Activated CD8-positive, alpha-beta T cell treated with anti-CD3 and anti-CD28 coated beads for 36 hours (primary cell): ENCODE measurements around the gene EEPD1. TPM values are rescaled to one million over a fixed set of nuclear protein-coding genes. Genes with fewer than 3 reads are reported as not detected.

Experiments
- ATAC-seq: fragments of 200-7000 bp; cut with Tn5 transposase; one replicate; pipeline ENCODE4 v1.10.0; 2021; ENCODE audit warnings: mild to moderate bottlenecking, moderate library complexity
- CTCF ChIA-PET: fragments of 350-600 bp; sonication (Branson Sonifier 250); formaldehyde crosslinking; loops from one replicate; lab custom pipeline; 2021; ENCODE audit warnings: antibody characterized with exemption; lab: Charles Lee
- POLR2A ChIA-PET: fragments of 350-600 bp; sonication (Branson Sonifier 250); formaldehyde crosslinking; loops from one replicate; lab custom pipeline; 2021; ENCODE audit warnings: antibody characterized with exemption; lab: Charles Lee
- DNase-seq: peaks from one replicate; pipeline ENCODE4 v3.0.0-alpha.2; 2020
- H3K27ac Mint-ChIP-seq: one replicate; pipeline ENCODE4 v1.8.0; 2021; ENCODE audit warnings: mild to moderate bottlenecking, mixed read lengths
- H3K27me3 Mint-ChIP-seq: one replicate; pipeline ENCODE4 v1.8.0; 2021; ENCODE audit warnings: mixed read lengths
- H3K36me3 Mint-ChIP-seq: one replicate; pipeline ENCODE4 v1.8.0; 2021; ENCODE audit warnings: low read depth, mixed read lengths
- H3K4me1 Mint-ChIP-seq: one replicate; pipeline ENCODE4 v1.8.0; 2021; ENCODE audit warnings: low read depth, mixed read lengths
- H3K4me3 Mint-ChIP-seq: one replicate; pipeline ENCODE4 v1.8.0; 2021; ENCODE audit warnings: mild to moderate bottlenecking, moderate library complexity, mixed read lengths
- H3K9me3 Mint-ChIP-seq: one replicate; pipeline ENCODE4 v1.8.0; 2021; ENCODE audit warnings: mixed read lengths
- CTCF ChIP-seq: fragments of 200-600 bp; IDR thresholded peaks from one replicate; pipeline ENCODE4 v1.8.0; 2022; ENCODE audit warnings: antibody characterized with exemption, mild to moderate bottlenecking
- intact Hi-C: fragments of 100-400 bp; cut with micrococcal nuclease; formaldehyde crosslinking; loops from one replicate; pipeline ENCODE4 v1.10.0; 2022
- total RNA-seq, 2 experiments: library from RNA; stranded (reverse); gene quantifications; one replicate each; pipeline ENCODE4 v1.2.3, GENCODE V29; 2021

EEPD1 gene
- total RNA-seq, 2 experiments from 2014 or later = 0.76 to 0.90 TPM

DNA sequence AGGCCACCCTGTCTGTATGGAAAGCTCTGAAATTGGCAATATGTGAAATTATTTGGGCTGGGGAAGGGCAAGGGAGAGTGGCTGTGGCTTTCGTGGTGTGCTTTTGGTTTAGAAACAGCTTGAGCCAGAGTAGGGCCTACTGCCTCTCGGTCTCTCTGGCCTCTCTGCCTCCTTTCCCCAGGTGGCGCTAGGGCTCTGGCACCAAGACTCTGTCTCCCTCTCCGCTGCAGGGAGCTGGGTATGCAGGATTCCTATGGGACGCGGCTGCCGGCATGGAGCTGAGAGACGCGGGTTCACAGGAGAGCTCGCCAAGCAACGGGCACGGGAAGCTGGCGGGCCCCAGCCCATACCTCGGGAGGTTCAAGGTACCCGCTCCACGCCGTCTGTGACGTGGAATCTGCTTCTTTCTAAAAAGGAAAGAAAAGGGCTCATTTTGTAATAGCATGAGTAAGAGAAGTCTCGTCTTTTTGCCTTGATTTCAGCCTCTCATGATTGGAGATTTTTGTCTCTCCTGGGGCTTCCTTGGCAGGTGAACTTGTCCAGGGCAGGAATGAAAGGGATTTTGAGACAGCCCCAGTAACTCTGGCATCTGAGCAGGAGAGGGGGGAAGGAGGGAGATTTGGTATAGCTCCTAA, 131.5 kb downstream of the EEPD1 start:
- Mint-ChIP-seq H3K4me1 (peaks cover 36% of the 10 kb centered on the region), H3K27me3 (no peaks in the 10 kb centered on the region), H3K4me3 (no peak overlapping the region), H3K27ac (no peak overlapping the region), H3K36me3 (peaks cover 2% of the 10 kb centered on the region), H3K9me3 (no peaks in the 10 kb centered on the region)
- DNase-seq (no peak), ATAC-seq (no peak)
- CTCF ChIA-PET = interaction anchor here (1.5 kb wide), 1 partner anchor 299 kb away, joined by 4 read pairs; no protein-coding TSS in a partner anchor
- intact Hi-C loops = loop anchor here (10.0 kb wide), 1 partner anchor 170 kb away; no protein-coding TSS in a partner anchor
- TF ChIP-seq CTCF = no peak
- POLR2A ChIA-PET = interaction anchor here (1.1 kb wide), 1 partner anchor 278 kb away, joined by 3 read pairs; no protein-coding TSS in a partner anchor

DNA sequence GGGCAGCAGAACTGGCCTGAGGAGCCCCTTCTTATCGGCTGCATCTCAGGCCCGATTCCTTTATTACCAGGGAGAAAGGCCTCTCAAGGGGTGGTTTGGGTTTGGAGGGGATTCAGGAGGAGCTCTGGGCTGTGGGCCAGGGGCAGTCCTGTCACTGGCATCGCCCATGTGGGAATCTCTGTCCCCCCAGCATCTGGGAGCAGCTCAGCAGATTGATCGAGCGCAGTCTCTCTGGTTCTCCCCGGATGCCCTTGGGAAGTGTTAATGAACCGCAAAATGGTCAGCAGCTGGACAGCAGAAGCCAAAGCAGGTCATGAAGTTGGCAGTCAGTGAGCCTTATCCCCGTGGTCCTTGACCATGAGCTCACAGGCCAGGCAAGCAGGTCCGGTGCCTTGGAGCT, 132.2 kb downstream of the EEPD1 start:
- DNase-seq (no peak), ATAC-seq (no peak)
- POLR2A ChIA-PET = interaction anchor here (1.0 to 1.1 kb wide), 2 partner anchors 16 to 279 kb away, joined by 3 read pairs; no protein-coding TSS in a partner anchor
- no peak for TF ChIP-seq CTCF
- Mint-ChIP-seq H3K9me3 (no peaks in the 10 kb centered on the region), H3K36me3 (peaks cover 2% of the 10 kb centered on the region), H3K4me3 (no peak overlapping the region), H3K4me1 (peaks cover 36% of the 10 kb centered on the region), H3K27me3 (no peaks in the 10 kb centered on the region), H3K27ac (no peak overlapping the region)
- intact Hi-C loops = loop anchor here (10.0 kb wide), 1 partner anchor 170 kb away; no protein-coding TSS in a partner anchor
- CTCF ChIA-PET = interaction anchor here (1.4 to 9.6 kb wide), 2 partner anchors 12 to 300 kb away, joined by 3 to 107 read pairs; no protein-coding TSS in a partner anchor

DNA sequence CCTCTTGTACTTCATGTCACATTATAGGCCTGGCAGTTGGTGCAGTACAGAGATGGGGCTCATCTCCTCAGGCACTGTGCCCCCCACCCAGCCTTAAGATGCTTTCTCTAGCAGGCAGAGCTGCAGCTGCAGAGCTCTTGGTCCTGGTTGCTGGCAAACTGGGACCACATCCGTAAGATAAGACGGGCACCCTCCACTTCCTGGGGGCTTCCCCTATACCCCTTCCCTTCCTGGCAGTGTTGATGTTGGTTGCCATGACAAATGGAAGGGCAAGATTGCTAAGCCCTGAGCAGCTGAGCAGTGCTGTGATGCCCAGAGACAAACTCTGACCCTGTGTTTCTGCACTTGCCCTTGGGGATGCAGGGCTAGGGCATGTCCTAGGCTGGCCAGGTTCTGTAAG, 133.2 kb downstream of the EEPD1 start:
- CTCF ChIA-PET = interaction anchor here (1.0 to 9.6 kb wide), 3 partner anchors 13 to 301 kb away, joined by 3 to 107 read pairs (median 3); no protein-coding TSS in a partner anchor
- peak overlapping the region; percentile 76 for H3K27ac Mint-ChIP-seq

GRCh38 chr7:36286688-36287087, 133.6 kb downstream of the EEPD1 start:
- H3K9me3 Mint-ChIP-seq = no peaks in the 10 kb centered on the region
- ATAC-seq (no peak), DNase-seq (no peak)
- POLR2A ChIA-PET = no interaction called here
- peaks cover 2% of the 10 kb centered on the region for H3K36me3 Mint-ChIP-seq
- intact Hi-C loops = loop anchor here (10.0 kb wide), 1 partner anchor 172 kb away; no protein-coding TSS in a partner anchor
- TF ChIP-seq CTCF = no peak
- peaks cover 40% of the 10 kb centered on the region for H3K4me1 Mint-ChIP-seq
- H3K27ac Mint-ChIP-seq = peak overlapping the region; percentile 76
- CTCF ChIA-PET = interaction anchor here (1.0 to 9.6 kb wide), 5 partner anchors 13 to 311 kb away, joined by 3 to 107 read pairs (median 9); no protein-coding TSS in a partner anchor
- H3K27me3 Mint-ChIP-seq = no peaks in the 10 kb centered on the region
- H3K4me3 Mint-ChIP-seq = no peak overlapping the region

More for the DNA sequence above, 133.2 kb downstream of the EEPD1 start:
- no peaks in the 10 kb centered on the region for H3K9me3 Mint-ChIP-seq
- H3K4me3 Mint-ChIP-seq = no peak overlapping the region
- peak; percentile 77 for ATAC-seq
- intact Hi-C loops = loop anchor here (10.0 kb wide), 1 partner anchor 171 kb away; no protein-coding TSS in a partner anchor
- DNase-seq = peak; percentile 67
- H3K36me3 Mint-ChIP-seq = peaks cover 2% of the 10 kb centered on the region
- no peak for TF ChIP-seq CTCF
- POLR2A ChIA-PET = interaction anchor here (1.0 kb wide), 1 partner anchor 17 kb away, joined by 3 read pairs; no protein-coding TSS in a partner anchor
- no peaks in the 10 kb centered on the region for H3K27me3 Mint-ChIP-seq
- peaks cover 36% of the 10 kb centered on the region for H3K4me1 Mint-ChIP-seq
